Left lung (tissue), 10 donors: ENCODE results near the gene CSNK1A1. TPM values are rescaled to one million over a fixed set of nuclear protein-coding genes. Genes with fewer than 3 reads are reported as not detected.
"Not testable (repeated sequence)": the region's sequence is repeated elsewhere in the genome, so short reads cannot be mapped to it uniquely, and the experiment has no call there.

Experiments used
- ATAC-seq: fragments of 200-7000 bp; cut with Tn5 transposase; one replicate; pipeline ENCODE4 v1.9.1; 2020; ENCODE audit warnings: moderate library complexity
- DNase-seq, 4 donors: peaks; one replicate each; pipeline ENCODE4 v3.0.0-alpha.2; 2013 to 2020
- H3K27ac ChIP-seq, 2 donors: fragments of 200-600 bp; sonication (generic) in 1 of 2; one replicate each; pipeline versions ENCODE4 v1.5.0 to v1.8.0; 2020 to 2021
- H3K27me3 ChIP-seq, 2 donors: fragments of 200-600 bp; sonication (generic) in 1 of 2; one replicate each; pipeline versions ENCODE4 v1.5.0 to v1.8.0; 2020 to 2021
- H3K36me3 ChIP-seq, 2 donors: fragments of 200-600 bp; sonication (generic) in 1 of 2; one replicate each; pipeline versions ENCODE4 v1.5.0 to v1.8.0; 2020 to 2021
- H3K4me1 ChIP-seq, 2 donors: fragments of 200-600 bp; one replicate each; pipeline ENCODE4 v1.8.0; 2021
- H3K4me3 ChIP-seq, 2 donors: fragments of 200-600 bp; sonication (generic) in 1 of 2; one replicate each; pipeline versions ENCODE4 v1.5.0 to v1.8.0; 2020 to 2021; ENCODE audit warnings: mild to moderate bottlenecking in 1 of 2
- H3K9me3 ChIP-seq, 2 donors: fragments of 200-600 bp; sonication (generic) in 1 of 2; one replicate each; pipeline versions ENCODE4 v1.5.0 to v1.8.0; 2020 to 2021
- CTCF ChIP-seq, 2 donors: fragments of 200-600 bp; sonication (generic) in 1 of 2; IDR thresholded peaks; one replicate each; pipeline versions ENCODE4 v1.5.0 to v1.8.0; 2021; ENCODE audit warnings: antibody characterized with exemption in 2 of 2
- intact Hi-C, 2 donors: fragments of 100-400 bp; cut with DNase I; formaldehyde crosslinking; loops; one replicate each; pipeline versions ENCODE4 v1.11.2 to v1.14.2; 2022
- polyA plus RNA-seq, 6 donors: library from polyadenylated mRNA; unstranded; fragments of 120-200 nt; gene quantifications; one replicate each; pipeline ENCODE4 v1.2.1, GENCODE V29; 2013; ENCODE audit not compliant: insufficient read length in 6 of 6
- total RNA-seq, 2 donors: library from RNA; stranded (reverse); fragmentation: NEBNext Ultra II Directional; extraction: Animal tissue kit (Norgen Biotek cat#: 25700); gene quantifications; one replicate each; pipeline ENCODE4 v1.2.1, GENCODE V29; 2021
- donor health status: DM: no; HTN: yes; CAD: no.
- donor health status: DM: no; HTN: no; CAD: no.

CSNK1A1 gene
- total and polyA plus RNA-seq, 8 donors: 196 to 218 (median 205) TPM

GRCh38 chr5:149575131-149575530, 23.9 kb upstream of the CSNK1A1 start:
- H3K27ac ChIP-seq: no peak overlapping the region
- no peaks in the 10 kb centered on the region for H3K4me1 ChIP-seq
- no peaks in the 10 kb centered on the region for H3K36me3 ChIP-seq
- H3K27me3 ChIP-seq: no peaks in the 10 kb centered on the region
- ATAC-seq: no peak
- intact Hi-C loops: no loop called here
- H3K4me3 ChIP-seq: no peak overlapping the region
- DNase-seq: no peak
- no peaks in the 10 kb centered on the region for H3K9me3 ChIP-seq
- TF ChIP-seq CTCF (IDR thresholded peaks at IDR 0.05): no peak

DNA sequence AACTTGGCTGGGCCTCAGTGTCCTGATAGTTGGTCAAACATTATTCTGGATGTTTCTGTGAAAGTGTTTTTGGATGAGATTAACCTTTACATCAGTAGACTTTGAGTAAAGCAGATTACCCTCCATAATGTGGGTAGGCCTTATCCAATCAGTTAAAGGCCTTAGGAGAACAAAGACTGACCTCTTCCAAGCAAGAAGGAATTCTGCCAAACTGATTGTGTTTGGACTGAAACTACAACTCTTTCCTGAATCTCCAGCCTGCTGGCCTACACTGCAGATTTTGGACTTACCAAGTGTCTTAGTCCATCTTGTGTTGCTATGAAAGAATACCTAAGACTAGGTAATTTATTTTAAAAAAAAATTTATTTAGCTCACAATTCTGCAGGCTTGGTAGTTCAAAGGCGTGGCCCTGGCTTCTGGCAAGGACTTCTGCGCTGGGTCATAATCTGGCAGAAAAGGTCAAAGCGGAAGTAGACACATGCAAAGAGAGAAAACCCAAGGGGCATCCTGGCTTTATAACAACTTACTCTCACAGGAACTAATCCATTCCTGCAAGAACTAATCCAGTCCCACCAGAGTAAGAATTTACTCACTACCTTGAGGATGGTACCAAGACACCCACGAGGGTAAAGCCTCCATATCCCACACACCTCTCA, 21.5 kb upstream of the CSNK1A1 start:
- Histone ChIP-seq H3K4me3 (no peak overlapping the region), H3K27me3 (no peaks in the 10 kb centered on the region), H3K9me3 (no peaks in the 10 kb centered on the region), H3K4me1 (no peaks in the 10 kb centered on the region), H3K36me3 (no peaks in the 10 kb centered on the region), H3K27ac (no peak overlapping the region)
- DNase-seq: no peak
- ATAC-seq: no peak
- intact Hi-C loops: no loop called here
- TF ChIP-seq CTCF (IDR thresholded peaks at IDR 0.05): no peak

DNA sequence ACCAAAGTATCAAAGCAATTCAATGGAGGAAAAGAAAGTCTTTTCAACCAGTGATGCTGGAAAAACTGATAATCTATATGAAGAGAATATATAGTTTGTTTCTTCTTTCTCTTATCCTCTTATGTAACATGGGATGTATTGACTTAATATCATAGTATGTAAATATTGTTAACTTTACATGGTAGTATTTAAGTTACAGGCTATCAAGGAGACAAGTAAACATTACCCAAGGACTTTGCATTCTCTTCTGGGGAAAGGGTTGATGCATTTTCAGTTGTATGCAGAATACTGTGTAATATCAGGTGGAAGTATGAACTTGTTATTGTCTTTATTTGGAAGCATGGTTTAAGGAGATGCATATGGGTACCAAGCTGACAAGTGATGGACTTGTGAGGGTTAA, 20.9 kb upstream of the CSNK1A1 start:
- TF ChIP-seq CTCF (IDR thresholded peaks at IDR 0.05): no peak
- Histone ChIP-seq H3K36me3 (no peaks in the 10 kb centered on the region), H3K27ac (no peak overlapping the region), H3K9me3 (no peaks in the 10 kb centered on the region), H3K4me1 (no peaks in the 10 kb centered on the region), H3K4me3 (no peak overlapping the region), H3K27me3 (no peaks in the 10 kb centered on the region)
- DNase-seq: no peak
- ATAC-seq: no peak
- intact Hi-C loops: no loop called here

- H3K27ac ChIP-seq: no peak overlapping the region
- intact Hi-C loops: loop anchor here (5.0 to 10.0 kb wide), 2 partner anchors 122 to 195 kb away; no protein-coding TSS in a partner anchor
- no peaks in the 10 kb centered on the region for H3K36me3 ChIP-seq
- H3K4me3 ChIP-seq: no peak overlapping the region
- ATAC-seq: no peak
- H3K27me3 ChIP-seq: no peaks in the 10 kb centered on the region
- no peaks in the 10 kb centered on the region for H3K9me3 ChIP-seq
- peaks cover 12 to 23% of the 10 kb centered on the region in 2 donors for H3K4me1 ChIP-seq
- TF ChIP-seq CTCF (IDR thresholded peaks at IDR 0.05): no peak
- DNase-seq: no peak
Measured at GRCh38 chr5:149567226-149567625, 16.0 kb upstream of the CSNK1A1 start.

DNA sequence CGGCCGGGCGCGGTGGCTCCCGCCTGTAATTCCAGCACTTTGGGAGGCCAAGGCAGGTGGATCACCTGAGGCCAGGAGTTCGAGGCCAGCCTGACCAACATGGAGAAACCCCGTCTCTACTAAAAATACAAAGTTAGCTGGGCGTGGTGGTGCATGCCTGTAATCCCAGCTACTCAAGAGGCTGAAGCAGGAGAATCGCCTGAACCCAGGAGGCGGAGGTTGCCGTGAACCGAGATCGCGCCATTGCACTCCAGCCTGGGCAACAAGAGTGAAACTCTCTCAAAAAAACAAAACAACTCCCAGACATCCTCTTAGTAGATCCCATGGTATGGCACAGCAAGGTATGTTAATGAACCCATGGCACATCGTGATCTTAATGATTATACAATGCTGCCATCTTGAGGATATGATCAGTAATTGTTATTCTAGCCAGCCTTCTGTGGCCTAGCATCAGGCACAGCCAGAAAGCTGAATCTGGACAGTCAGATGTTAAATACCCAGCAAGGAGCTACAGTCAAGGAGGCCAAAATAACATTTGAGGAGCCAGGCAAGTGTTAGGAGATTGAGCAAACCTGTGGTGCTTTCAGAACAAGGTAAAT, 13.4 kb upstream of the CSNK1A1 start:
- H3K36me3 ChIP-seq, H3K27me3 ChIP-seq, H3K4me3 ChIP-seq, H3K9me3 ChIP-seq, H3K27ac ChIP-seq: not testable (repeated sequence)
- DNase-seq (peak in 2 of 4 donors; percentile 68 to 73), ATAC-seq (peak; percentile 92)
- peak; percentile 47 to 76 for TF ChIP-seq CTCF (IDR thresholded peaks at IDR 0.05)
- peaks cover 26 to 44% of the 10 kb centered on the region in 2 donors for H3K4me1 ChIP-seq
- intact Hi-C loops: loop anchor here (5.0 to 10.0 kb wide), 4 partner anchors 117 to 192 kb away; no protein-coding TSS in a partner anchor
